GM12872 (cell line): ENCODE data around the gene OTOF.

ENCODE experiments used
- TF ChIP-seq, protein P1 (sequence below): IDR thresholded peaks from 3 replicates; pipeline ENCODE4 v1.5.1; 2011; ENCODE audit warnings: low read depth, mild to moderate bottlenecking, low read length, moderate library complexity; ENCODE audit not compliant: insufficient read depth

Gene OTOF

GRCh38 chr2:26479789-26480565, 2.1 kb upstream of the OTOF start:
- TF ChIP-seq, protein P1, sequence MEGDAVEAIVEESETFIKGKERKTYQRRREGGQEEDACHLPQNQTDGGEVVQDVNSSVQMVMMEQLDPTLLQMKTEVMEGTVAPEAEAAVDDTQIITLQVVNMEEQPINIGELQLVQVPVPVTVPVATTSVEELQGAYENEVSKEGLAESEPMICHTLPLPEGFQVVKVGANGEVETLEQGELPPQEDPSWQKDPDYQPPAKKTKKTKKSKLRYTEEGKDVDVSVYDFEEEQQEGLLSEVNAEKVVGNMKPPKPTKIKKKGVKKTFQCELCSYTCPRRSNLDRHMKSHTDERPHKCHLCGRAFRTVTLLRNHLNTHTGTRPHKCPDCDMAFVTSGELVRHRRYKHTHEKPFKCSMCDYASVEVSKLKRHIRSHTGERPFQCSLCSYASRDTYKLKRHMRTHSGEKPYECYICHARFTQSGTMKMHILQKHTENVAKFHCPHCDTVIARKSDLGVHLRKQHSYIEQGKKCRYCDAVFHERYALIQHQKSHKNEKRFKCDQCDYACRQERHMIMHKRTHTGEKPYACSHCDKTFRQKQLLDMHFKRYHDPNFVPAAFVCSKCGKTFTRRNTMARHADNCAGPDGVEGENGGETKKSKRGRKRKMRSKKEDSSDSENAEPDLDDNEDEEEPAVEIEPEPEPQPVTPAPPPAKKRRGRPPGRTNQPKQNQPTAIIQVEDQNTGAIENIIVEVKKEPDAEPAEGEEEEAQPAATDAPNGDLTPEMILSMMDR: no peak

- TF ChIP-seq, protein P1: no peak
These were observed 1.3 kb upstream of the OTOF start for GRCh38 chr2:26479131-26479788.

GRCh38 chr2:26478366-26478765, 442 bp upstream of the OTOF start:
- TF ChIP-seq, protein P1: no peak

GRCh38 chr2:26477126-26477910, 606 bp downstream of the OTOF start:
- TF ChIP-seq, protein P1: no peak

DNA sequence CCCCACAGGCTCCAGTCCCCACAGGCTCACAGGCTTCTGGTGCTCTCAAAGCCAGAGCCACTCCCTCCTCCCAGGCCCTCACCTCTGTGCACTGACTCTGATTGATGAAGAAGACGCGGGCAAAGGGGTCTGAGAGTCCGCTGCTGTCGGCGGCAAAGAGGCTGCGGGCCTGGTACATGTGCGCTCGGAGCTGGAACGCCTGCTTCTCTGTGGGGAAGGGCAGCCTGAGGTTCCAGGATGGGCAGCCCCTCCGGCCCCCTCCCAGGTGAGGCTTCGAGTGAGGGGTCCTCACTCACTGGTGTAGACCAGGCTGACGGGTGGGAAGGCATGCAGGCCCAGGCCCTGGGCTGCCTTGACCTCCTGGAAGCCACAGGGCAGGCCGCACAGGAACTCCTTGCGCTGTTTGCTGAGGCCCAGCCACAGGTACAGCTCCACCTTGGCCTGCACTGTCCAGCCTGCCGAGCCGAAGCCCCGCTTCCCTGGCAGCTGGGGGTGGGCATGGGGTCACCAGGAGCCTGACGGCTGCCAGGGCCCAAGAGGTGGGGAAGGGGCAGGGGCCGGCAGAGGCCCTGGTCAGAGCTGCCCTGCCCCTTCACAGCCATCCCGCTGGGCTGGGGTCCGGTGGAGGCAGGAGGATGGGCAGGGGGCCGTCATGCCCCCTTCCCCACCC, 2.0 kb downstream of the OTOF start:
- TF ChIP-seq, protein P1: no peak

GRCh38 chr2:26475037-26475436, 2.9 kb downstream of the OTOF start:
- TF ChIP-seq, protein P1: no peak
